K562 (cell line): ENCODE data around the gene WASF1.

Experiments used
- DPF2 ChIP-seq: fragments of 450-650 bp; IDR thresholded peaks from 2 replicates; pipeline ENCODE4 v1.6.1; 2016
- EZH2 ChIP-seq: IDR thresholded peaks from 2 replicates; pipeline ENCODE4 v1.6.1; 2012; ENCODE audit warnings: low read depth, mild to moderate bottlenecking, inconsistent platforms, low read length, borderline replicate concordance
- FOS ChIP-seq: IDR thresholded peaks from 3 replicates; pipeline ENCODE4 v1.6.1; 2011; ENCODE audit not compliant: insufficient read length; ENCODE audit errors: extremely low read depth
- NR2C2 ChIP-seq, 2 experiments: fragments of 200-800 bp in 1 of 2; sonication (Bioruptor generic) in 1 of 2; sonication (generic) in 1 of 2; formaldehyde crosslinking in 1 of 2; IDR thresholded peaks; 2 replicates each; pipeline versions ENCODE4 v1.6.1 to v1.8.0; 2016 to 2022; ENCODE audit warnings: mild to moderate bottlenecking in 1 of 2, missing compliant biosample characterization in 1 of 2, missing genetic modification characterization in 1 of 2, missing genetic modification reagents in 1 of 2
- SMARCC2 ChIP-seq: fragments of 450-650 bp; IDR thresholded peaks from 2 replicates; pipeline ENCODE4 v1.6.1; 2017; ENCODE audit warnings: antibody characterized with exemption, moderate library complexity, mild to moderate bottlenecking, low read depth
- ZFP91 ChIP-seq: sonication (generic); formaldehyde crosslinking; IDR thresholded peaks from 2 replicates; pipeline ENCODE4 v1.8.0; 2022; ENCODE audit warnings: mild to moderate bottlenecking, missing genetic modification reagents

GRCh38 chr6:110211753-110212152 is 32.3 kb upstream of the WASF1 start:
- TF ChIP-seq NR2C2 (CRISPR knock-in tag; IDR thresholded peaks at IDR 0.05): no peak
- TF ChIP-seq NR2C2 (tag; IDR thresholded peaks at IDR 0.05): no peak
- no peak for TF ChIP-seq SMARCC2
- TF ChIP-seq ZFP91 (CRISPR knock-in tag): no peak
- no peak for TF ChIP-seq DPF2
- TF ChIP-seq EZH2: no peak
- TF ChIP-seq FOS: no peak
